ENCODE measurements around the gene ARHGAP42.

ARHGAP42 gene

DNA sequence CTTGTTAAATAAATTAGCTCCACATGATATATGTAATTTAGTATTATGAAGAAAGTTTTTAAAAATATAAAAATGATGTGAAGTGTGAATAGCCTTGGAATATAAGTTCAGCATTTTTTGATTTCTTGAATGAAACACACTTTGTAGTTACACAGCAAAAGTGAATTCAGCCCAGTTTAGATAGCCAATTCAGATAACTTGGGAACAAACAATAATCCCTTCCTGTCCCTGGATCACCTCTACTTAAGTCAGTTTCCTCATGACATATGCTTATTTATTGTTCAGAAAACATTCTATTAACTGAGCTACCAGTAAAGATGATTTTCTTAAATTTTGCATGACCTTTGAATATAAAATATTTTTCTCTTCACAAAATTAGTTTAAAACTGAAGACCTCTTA lies 335.2 kb downstream of the ARHGAP42 start:
- no peak for DNase-seq (ENCODE audit: low spot score)

DNA sequence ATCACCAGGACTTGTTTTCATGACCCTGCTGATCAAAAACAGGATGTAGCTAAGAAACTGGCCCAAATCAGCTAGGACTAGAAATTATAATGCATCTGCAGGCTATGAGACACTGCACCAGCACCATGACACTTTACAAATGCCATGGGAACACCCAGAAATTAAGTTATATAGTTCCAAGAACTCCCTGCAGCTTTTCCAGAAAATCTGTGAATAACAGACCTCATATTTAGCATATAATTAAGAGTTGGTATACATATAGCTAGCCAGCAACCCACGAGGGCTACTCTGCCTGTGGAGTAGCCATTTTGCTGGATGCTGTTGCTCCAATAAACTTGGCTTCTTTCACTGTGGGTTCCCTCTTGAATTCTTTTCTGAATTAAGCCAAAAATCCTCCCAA lies 341.6 kb downstream of the ARHGAP42 start:
- no peak for DNase-seq (ENCODE audit: low spot score)

DNA sequence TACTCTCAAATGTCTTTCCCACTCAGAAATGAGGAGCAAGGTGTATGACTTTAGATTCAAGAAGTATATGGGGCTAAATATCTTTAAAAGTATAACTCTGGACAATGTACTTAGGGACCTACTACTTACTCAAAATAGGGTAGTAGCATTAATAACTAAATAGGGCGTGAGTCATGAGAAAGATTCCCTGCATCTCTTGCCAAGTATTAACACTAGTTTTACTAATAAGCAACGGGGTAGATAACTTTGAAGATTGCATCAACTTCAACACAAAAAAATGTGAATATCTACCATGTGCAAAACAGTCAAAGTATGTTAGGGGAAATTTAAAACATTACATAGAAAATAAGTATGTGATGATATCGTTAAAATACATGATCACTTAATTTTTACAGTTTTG lies 342.9 kb downstream of the ARHGAP42 start:
- DNase-seq (ENCODE audit: low spot score), result no peak

DNA sequence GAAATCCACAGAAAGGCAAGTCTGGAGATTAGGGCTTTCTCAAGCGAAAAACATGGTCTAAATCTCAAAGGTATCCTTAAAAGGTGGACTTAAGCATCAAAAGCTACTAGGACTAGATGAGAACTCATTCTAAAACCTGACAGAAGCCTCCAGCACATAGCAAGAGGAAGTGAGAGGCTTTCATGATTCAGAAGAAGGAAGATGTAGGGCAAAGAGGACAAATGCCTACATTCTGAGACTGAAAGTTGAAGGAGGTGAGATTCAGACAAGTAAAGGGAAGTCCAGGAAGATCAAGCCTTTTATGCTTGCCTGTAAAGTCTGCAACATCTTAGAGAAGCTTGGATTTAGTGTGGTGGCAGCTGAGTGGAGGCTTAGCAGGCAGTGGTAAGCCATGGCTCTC lies 343.6 kb downstream of the ARHGAP42 start:
- no peak for DNase-seq (ENCODE audit: low spot score)

DNA sequence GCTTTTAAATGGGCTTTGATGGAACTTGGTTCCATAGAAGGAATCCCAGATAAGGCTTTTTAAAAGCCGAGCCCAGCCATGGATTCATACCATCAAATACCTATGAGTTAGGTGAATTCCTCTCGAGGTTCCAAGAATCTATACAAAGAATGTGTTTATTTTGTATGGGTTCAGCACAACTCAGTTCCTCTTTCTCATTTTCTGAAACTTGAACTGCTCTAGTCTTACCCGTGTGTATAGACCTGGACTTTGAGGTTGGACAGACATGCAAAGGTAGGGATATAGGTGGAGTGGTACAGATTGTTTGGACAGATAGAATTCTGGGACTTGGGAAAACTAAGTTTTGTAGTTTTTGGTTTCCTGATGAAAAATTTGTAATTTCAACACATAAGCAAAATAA lies 344.6 kb downstream of the ARHGAP42 start:
- no peak for DNase-seq (ENCODE audit: low spot score)

DNA sequence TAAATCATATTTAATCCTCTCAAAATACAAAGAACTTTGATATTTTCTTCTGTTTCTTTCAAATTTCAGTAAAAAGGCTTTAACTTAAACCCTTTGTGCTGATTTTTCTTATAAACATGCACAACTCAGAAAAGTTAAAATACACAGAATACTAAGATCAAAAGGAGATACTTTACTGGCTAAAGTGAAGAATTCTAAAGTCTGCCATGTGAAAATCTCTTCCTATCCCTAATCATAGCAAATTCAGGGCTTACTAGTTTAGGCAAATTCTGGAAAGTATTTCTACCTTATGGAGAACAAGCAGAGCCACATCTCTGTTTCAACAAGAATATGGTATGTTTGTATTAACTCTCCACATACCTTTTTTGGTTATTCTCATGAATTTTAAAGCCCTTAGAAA lies 345.9 kb downstream of the ARHGAP42 start:
- DNase-seq (ENCODE audit: low spot score), result no peak

DNA sequence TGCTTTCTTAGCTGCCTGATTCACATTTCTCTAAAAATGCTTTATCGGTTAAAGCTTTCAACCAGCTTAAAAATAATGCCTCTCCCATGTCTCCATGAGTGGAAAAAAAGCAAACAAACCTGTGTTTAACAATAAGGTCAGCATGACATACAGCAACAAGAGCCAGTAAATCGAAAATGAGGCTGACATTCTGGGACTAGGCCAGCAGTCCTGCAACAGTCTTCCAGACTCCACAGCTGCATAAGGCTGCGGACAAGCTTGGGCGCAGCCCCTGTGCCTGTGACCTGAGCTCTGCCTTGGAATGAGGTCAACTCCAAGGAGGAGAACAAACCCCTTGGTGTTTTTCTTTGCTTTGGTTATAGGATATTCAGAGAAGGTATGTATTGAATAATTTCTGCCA lies 347.0 kb downstream of the ARHGAP42 start:
- peak; percentile 3 for DNase-seq (ENCODE audit: low spot score)

DNA sequence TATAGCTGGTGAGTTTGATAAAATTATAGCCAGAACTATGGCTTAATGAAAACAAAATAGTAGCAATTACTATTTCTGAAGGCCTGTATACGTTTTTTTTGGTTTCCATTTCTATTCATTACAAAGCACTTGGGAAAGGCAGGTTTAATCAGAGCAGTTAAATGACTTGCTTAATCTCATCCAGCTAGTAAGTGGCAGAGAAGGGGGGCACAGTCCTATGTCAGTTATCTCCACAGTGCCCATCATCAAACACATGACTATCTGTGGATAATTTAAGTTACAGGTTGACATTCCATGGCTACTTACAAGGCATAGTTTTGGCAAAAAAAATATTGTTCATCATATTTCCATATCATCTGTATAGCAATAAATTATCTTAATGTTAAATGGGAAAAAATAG lies 348.8 kb downstream of the ARHGAP42 start:
- no peak for DNase-seq (ENCODE audit: low spot score)
